Activated CD4-positive, alpha-beta T cell treated with anti-CD3 and anti-CD28 coated beads, Interleukin-2, Interleukin-6, amounts not matched to agents 100 ng/mL and 50 ng/mL, durations not matched to agents 16 hours and 8 hours (primary cell): ENCODE measurements around the gene TRPV2.
"Not testable (repeated sequence)": the region's sequence is repeated elsewhere in the genome, so short reads cannot be mapped to it uniquely, and the experiment has no call there.

Experiments used
- DNase-seq: peaks from one replicate; pipeline ENCODE4 v3.0.0-alpha.2; 2020

TRPV2 gene

DNA sequence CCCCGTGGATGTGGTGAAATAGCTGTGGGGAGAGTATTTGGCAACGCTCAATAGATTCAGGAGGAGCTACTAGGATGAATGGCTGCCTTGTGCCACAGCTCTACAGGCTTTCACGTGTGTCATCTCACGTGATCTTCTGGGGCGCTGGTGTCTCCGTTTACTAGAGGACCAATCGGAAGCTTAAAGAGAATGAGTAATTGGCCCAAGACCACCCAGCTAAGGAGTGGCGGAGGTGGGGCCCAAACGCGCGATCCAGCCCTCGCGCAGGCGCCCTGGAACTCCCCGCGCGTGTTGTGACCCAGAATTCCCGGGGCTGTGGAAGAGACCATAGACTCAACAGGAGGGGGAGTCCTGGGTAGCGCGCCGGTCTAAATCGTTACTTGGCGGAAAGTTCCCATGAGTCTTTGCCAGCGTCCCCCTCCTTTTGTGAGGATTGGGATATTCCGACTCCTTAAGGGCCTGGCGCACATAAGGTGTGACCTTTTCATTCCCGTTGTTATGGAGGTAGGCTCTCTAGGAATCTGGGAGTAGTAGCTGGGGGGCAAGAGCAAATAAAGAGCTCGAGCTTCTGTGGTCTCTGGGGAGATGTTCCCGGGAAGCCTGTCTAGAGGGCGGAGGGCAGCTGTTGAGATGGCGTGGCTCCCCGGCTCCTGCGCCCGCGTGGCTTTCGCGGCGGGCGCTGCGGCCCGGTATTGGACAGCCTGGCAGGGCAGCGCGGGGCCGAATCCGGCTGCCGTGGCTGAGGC lies 23.4 kb downstream of the TRPV2 start:
- DNase-seq = peak; percentile 99

DNA sequence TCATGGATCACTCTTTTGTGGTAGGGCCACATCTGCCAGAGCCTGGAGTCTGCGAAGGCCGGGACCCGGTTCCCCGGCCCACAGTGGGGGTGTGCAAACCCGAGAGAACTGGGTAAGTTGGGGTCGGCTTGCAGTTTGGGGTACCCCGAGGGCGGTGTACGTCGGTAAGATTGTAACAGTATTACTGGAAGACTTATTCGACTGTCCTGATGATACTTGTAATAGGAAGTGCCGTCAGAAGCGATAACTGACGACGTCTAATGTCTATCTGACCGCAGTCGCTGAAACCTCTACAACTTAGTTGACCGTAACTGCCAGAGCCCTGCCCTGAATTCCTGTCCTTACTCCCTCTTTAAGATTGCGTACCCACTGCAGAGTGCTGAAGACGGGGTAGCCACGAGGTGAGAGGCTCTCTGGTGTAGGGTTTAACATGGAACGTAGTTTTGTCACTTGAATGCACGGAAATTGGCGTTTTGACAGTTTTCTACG lies 24.0 kb downstream of the TRPV2 start:
- peak; percentile 50 for DNase-seq

DNA sequence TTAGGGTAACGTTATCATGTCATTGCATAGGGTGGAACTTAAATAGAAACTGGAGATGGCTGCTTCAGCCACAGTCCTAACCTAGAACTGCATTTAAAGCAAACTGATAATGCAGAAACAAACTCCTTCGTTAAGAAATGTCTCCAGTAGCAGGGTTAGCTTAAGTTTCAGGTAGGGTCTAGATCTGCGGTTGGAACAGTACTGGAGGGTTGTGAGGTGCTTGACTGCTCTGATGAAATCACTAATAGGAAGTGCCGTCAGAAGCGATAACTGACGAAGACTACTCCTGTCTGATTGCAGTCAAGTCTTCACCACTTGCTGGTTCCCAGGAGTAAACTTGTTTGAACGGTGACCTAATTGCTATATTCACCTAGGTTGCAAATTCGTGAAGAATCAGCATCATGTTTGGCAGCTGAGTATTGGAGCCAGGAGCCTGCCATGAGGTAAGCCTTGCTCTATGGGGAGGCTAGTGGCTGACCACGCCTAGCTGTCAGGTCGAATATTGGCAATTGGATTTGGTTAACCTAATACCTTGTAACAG lies 24.5 kb downstream of the TRPV2 start:
- DNase-seq = peak; percentile 62

DNA sequence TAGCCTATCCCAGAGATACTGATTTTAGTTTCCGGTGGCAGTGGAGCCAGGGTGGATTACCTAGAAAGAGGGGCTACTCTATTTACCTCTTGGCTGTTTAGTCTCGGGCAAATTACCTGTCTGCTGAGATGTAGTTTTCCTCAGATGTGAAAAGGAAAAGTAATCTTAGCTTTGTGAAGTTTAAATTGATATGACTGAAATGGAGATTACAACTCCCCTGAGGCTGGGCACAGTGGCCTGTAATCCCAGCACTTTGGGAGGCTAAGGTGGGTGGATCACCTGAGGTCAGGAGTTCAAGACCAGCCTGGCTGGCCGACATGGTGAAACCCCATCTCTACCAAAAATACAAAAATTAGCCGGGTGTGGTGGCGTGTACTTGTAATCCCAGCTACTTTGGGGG lies 25.0 kb downstream of the TRPV2 start:
- DNase-seq = not testable (repeated sequence)

DNA sequence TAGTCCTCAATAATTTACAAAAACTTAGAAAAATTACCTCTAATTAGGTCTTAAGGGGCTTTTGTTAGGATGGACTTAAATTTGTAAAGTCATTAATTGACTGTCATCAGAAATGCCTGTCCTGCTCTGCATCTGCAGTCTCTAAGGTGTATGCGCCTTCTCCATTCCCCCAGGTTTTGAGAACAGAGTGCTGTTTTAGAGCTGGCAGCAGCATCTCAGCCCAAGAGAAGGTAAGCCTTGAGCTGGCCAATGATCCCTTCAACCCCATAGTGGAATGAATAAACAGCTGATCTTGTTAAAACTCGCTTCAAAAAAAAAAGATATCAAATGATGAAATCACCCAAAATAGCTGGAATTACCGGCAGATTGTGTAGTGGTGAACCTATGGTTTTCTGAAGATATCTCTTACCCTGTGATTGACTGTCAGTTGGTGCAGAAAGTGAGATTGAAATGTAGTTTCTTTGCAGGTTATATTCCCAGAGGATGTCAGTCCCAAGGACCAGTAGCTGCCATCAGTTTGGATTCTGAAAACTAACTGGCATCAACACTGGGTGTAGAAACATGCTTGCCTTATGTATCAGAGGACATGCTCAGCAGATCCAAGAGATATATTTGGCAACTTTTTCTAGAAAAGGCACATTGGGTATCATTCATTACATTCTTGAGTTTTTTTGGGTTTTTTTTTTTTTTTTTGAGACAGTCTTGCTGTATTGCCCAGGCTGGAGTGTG lies 25.7 kb downstream of the TRPV2 start:
- DNase-seq = peak; percentile 29

DNA sequence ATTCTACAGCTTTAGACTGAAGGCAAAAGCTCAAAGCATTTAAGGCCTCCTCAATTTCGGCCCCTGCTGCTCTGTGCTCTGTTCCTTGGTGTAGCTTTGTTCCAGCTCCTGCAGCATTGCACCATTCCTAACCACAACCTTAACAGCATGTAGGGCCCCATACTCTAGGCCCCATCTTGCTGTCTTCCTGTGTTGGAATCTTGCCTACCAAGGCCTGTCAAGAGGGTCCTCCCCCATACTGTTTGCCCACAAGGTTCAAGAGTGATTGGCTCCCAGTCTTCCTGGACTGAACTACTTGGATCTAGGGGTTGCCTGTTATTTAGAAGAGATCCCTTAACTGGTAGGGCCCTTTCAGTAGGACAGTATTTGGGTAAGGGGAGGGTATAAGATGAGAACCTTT lies 26.8 kb downstream of the TRPV2 start:
- peak; percentile 45 for DNase-seq

DNA sequence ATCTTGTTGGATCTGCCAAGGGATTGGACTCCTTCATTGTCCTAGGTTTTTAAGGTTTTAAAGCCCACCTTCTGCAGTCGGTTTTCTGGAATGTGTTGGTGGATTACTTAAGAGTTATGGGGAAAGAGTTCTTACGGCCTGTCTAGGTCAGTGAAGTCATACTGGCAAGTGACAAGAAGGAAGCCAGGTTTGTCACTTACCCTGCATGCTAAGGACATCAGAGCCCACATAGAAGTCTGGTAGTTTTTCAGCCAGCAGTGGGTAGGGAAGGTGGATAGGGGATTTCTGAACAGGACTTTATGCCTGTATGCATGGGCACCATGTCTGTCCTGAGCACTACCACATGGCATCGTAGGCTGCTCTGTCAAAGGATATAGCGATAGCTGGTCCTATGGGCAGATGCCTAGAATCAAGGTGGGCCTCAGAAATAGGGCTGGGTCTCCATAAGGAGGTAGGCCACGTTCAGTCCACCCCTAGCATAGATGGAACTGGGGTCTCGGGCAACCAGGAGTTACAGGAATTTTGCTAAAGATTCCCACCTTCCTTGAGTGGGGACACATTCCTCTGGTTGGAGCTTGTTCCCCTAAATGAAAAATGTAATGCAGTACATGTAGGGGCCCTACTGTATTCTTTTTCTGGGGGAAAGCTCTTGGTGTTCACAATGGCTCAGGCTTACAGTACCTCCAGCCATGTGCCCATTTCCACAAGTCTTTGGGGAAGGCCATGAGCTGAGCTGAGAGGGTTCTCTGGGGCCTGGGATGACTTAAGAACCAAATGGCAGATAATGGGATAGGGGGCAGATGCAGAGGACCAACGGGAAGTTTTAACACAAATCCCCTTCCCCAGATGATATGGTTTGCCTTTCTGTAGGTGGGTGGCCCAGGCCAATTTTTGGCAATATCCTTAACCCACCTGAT lies 27.5 kb downstream of the TRPV2 start:
- peak; percentile 54 for DNase-seq

DNA sequence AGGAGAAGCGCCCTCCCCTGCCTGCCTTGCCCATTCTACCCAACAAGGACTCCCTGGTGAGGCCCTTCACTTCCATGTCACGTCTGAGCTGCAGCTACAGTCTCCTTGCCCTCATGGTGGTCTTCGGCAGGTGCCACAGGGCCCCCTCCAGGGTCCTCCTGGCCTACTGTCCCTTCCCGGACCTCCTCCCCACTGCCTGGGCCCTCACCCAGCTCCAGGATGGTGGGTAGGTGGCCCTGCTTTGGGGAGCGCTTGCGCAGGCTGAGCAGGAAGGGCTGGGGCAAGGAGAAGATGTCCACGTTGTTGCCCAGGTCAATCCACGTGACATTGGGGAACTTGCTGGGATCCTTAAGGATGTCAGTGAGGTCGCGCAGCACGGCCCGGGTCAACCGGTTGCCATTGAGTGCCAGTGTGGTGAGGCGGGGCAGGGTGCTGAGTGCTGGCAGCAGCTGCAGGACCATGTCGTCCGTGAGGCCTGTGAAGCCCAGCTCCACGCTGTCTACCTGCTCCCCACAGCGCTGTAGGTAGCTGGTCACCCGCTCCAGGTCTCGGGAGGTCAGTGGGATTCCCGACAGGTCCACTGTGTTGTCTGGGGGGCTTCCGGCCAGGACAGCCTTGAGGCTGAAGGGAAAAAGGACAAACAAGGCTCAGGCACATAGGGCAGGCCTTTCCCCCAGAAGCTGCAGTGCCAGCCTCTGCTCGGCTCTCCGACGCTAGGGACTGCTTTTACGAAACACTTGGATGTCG lies 28.3 kb downstream of the TRPV2 start:
- peak; percentile 66 for DNase-seq

DNA sequence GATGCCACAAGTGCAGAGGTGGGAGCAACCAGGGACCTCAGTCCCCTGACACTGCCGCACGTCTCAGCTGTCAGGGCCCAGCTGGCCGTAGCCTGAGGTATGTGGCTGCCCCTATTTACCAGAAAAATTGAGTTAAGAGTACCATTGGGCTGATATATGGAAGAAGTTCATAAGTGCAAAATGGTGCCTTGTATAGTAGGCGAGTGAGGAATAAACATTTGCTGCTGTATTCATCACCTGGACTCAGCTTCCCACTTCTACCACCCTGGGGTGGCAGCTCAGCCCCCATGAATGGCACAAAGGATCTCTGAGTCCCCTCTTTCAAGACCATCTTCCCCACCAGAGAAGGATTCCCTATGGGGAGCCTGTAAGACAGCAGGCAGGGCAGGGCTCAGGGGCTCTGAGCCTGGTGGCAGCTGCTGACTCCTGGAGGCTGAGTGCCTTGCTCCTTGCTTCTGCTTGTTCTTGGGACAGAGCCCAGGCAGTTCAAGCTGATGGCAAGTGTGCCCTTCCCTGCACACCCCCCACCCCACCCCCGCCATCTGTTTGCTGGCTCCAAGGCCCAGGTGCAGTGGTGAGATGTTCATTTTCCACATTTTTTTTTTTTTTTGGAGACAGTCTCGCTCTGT lies 29.0 kb downstream of the TRPV2 start:
- DNase-seq = peak; percentile 48

DNA sequence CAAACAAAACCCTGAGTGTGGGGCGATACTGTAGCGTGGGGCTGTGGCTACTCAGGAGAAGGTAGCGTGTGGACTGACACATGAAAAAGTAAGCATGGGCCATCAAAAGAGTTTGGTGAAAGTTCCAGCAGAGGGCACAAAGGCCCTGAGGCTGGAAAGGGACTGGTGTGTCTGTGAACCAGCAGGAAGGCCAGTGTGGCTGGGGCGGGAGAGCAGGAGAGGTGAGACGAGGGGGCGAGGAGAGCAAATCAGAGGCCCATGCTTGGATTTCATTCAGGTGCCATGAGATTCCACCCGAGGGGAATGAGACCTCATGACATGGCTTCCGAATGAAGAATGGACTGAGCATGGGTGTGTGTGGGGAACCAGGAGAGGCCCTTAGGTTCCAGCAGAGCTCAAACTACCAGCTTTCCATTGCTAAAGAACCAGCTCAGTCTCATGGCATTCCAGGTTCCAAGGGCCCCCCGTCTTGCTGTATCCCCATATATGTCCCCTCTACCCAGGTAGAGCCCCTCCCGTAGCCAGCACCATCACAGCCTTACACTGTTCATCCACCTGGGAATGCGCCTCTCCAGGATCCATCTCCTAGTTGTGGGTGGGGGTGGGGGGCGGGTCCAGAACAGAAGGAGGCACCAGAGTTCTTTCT lies 31.1 kb downstream of the TRPV2 start:
- peak; percentile 34 for DNase-seq

DNA sequence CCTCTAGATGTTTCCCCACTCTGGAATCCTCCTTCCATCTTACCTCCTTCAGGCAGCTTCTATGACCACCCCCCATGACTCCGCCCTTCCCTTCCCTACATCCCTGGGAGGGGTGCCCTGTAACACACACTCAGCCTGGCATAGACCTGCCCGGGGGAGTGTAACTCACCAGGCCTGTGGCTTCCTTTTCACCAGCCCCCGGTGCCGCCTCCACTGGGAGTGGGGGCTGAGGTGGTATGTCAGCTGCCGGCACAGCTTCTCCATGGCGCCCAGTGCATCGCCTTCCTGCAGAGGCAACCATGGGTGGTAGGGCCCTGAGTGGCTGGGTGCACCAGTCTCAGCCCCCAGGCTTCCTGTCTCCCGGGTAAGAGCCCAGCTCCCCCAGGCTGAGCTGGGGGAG lies 32.3 kb downstream of the TRPV2 start:
- no peak for DNase-seq

DNA sequence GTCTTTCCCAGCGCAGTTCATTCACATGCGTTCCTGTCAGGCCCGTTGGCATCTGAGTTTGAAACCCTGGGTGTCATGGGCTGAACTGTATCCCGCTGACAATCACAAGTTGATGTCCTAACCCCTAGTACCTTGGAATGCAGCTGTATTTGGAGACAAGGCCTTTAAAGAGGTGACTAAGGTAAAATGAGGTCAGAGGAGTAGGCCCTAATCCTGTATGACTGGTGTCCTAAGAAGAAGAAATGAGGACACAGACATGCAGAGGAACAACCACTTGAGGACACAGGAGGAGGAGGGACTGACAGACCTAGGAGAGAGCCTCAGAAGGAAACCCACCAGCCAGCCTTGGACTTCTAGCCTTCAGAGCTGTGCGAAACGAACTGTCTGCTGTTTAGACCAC lies 33.1 kb downstream of the TRPV2 start:
- no peak for DNase-seq

DNA sequence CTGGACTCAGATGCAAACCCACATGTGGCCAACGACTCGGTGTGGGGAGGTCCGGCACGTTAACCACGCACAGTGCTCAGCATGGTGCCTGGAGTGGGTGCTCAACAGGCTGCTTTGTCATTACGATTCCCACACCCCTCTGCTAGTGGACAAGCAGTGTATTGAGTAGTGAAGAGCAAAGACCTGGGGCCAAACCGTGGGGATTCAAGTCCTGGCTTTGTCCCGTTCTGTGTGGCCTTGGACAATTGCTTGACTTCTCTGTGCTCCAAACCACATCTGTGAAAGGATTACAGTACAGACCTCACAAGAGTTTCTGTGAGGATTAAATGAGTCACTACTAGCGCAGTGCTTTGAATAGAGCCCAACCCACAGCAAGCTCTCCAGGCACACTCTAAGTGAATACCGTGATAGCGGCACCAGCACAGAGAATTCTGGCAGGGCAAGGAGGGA lies 33.8 kb downstream of the TRPV2 start:
- peak; percentile 61 for DNase-seq

DNA sequence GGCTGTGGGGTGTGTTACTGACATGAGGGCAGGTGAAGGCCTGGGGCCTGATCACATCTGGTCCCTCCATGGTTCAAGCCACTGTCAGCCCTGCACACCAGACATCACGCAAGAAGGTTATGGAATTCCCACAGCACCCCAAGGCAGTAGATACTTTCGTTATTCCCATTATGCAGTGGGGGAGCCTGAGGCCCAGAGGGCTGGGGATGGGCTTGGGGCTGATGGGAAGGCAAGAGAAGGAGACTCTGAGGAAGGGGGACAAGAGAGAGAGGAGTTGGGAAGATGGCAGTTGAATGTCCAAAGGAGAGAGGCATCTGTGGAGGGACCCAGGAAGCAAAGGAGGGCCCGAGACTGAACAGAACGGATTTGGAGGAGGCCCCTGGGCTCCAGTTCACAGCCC lies 34.7 kb downstream of the TRPV2 start:
- DNase-seq = no peak

DNA sequence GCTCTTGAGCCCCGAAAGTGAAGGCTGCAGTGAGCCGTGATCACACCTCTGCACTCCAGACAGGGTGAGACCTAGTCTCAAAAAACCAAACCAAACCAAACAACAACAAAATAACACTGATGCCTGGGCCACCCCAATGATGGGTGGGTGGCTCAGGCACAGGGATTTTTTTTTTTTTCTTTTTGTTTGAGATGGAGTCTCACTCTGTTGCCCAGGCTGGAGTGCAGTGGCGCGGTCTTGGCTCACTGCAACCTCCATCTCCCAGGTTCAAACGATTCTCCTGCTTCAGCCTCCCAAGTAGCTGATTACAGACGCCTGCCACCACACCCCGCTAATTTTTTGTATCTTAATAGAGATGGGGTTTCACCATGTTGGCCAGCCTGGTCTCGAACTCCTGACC lies 36.9 kb downstream of the TRPV2 start:
- not testable (repeated sequence) for DNase-seq

DNA sequence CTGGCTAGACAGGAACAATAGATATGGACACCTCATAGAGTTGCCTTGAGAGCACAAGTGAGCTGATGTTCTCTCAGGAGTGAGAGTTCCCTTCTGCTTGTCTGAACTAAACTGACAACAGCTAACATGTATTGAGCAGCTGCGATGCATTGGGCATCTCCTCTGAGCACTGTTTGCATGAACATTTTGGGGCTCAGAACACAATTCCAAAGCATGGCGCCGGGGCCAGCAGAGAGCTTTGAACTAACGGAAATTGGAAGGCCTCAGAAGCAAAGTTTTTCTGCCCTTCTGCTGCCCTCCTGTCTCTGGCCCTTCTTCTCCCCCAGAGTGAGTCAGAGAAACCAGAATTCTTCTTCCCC lies 38.1 kb downstream of the TRPV2 start:
- no peak for DNase-seq

DNA sequence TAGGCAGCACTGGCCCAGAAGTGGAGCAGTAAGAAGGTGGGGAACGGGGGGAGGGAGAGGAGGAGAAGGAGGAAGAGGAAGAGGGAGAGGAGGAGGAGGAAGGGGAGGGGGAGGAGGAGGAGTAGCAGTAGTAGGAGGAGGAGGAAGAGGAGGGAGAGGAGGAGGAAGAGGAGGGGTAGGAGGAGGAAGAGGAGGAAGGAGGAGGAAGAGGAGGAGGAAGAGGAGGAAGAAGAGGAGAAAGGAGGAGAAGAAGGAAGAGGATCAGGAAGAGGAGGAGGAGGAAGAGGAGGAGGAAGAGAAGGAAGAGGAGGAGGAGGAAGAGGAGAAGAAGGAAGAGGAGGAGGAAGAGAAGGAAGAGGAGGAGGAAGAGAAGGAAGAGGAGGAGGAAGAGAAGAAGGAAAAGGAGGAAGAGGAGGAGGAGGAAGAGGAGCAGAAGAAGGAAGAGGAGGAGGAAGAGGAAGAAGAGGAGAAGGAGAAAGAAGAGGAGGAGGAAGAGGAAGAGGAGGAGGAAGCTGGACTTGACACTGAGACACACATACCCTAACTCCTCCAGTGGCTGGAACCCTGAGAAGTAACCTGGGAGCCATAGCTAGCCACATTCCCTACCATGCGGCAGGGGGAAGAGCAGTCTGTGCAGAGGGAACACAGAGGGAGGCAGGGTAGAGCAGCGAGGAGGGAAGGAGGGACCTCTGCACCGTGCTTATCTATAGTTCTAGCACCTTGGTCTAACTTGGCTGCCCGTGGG lies 40.8 kb downstream of the TRPV2 start:
- DNase-seq = no peak

DNA sequence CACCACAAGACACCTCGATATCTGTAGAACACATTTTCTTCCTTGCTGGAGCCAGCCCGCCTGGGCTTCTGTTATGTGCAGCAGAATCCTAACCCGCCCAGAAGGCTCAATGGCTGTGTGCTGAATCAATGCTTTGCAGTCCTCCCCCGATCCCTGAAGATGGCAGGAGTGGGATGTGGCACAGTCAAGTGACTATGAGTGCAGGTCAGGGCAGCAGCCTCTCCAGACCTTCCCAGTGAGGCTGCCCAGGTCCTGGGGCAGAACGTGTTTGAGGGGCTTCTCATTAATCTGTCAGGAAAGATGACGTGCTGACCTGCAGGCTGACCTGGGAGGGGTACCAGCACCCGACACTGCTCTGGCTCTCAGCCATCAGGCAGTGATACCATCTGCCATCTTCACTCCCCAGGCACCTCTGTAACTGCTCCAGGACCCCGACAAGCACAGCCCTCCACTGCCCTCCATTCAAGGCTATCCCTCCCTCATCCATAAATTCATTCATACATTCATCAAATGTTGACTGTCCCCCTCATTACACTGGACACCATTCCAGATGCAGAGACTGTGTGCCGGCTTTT lies 41.5 kb downstream of the TRPV2 start:
- no peak for DNase-seq

DNA sequence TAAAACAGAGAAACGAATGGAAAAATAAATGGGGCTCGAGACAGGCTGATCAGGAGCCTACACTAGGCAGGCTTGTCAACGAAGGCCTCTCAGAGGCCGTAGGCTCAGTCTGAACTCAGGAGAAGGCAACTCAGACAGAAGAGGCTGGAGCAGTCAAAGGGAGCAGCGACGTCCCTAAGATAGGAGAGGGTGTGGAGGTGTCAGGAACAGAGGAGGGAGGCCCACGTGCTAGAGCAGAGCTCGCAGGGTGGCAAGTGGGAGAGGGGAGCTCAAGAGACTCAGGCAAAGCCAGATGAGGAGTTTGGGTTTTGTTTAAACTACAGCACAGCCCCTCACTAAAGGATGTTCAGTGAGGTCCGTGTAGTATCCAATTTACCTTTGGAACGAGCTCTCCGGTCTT lies 43.9 kb downstream of the TRPV2 start:
- no peak for DNase-seq
